GM19455 (cell line): Measurements from ENCODE around the gene ZNF32.

Experiments used
- ATAC-seq: cut with Tn5 transposase; IDR thresholded peaks from one replicate; pipeline ENCODE4 v1.9.1; 2021; ENCODE audit not compliant: unreplicated experiment

Gene ZNF32, protein sequence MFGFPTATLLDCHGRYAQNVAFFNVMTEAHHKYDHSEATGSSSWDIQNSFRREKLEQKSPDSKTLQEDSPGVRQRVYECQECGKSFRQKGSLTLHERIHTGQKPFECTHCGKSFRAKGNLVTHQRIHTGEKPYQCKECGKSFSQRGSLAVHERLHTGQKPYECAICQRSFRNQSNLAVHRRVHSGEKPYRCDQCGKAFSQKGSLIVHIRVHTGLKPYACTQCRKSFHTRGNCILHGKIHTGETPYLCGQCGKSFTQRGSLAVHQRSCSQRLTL

DNA sequence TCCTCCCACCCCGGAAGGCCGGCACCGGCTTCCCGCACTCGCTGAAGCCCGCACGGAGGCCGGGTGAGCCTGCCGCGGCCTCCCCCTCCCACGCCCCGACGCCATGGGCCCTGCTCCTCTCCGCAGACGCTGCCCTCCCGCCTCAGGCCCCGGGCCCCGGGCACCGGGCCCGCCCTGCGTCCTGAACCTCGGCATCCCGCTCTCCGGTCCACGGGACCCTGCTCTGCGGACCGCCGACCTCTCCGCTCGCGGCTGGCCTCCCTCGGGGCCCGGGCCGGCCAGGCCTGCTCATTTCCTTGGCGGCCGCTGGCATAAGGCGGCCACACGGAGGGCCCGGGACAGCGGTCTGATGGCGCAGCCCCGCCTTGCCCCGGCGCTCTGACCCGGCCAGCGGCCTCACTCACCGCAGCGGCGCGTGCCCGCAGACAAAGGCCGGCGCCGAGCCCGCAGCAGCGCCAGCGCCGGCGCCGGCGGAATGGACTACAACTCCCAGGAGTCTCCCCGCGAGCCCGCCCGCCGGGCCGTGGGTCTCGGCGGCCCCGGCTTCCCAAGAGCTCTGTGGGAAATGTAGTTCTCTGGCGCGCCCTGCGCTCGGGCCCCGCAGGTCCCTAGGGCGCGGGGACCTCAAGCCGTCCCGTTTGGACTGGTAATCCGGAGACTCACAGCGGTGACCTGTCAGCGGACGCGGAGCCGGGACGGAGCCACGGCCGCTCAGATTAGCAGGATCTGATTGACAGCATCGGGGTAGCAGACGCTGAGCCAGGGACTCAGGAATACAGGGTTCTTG lies at the start of gene ZNF32:
TSS of gene ZNF32 (minus strand) at position 484 of the 787 bp plus-strand sequence. CDS start 2,748 bp downstream, outside the sequence.
- ATAC-seq, result peak; percentile 99

DNA sequence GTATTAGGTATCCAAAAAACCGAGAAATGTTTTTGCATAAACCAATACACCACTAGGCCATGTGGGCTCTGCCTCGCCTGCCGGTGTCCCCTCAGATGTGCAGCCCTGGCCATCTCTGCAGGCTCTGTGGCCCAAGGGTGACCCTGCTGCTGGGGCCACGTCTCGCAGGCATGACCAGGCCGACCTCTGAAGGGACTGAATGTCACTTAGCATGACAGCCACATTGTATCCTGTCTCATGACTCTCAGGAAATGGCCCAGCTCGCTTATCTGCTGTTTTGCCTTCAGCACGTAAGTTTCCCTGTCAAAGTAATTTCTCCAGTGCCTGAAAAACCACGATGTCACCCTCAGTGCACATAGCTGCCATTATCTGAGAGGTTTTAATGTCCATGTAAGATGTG lies 49.5 kb upstream of the ZNF32 start:
- no peak for ATAC-seq

DNA sequence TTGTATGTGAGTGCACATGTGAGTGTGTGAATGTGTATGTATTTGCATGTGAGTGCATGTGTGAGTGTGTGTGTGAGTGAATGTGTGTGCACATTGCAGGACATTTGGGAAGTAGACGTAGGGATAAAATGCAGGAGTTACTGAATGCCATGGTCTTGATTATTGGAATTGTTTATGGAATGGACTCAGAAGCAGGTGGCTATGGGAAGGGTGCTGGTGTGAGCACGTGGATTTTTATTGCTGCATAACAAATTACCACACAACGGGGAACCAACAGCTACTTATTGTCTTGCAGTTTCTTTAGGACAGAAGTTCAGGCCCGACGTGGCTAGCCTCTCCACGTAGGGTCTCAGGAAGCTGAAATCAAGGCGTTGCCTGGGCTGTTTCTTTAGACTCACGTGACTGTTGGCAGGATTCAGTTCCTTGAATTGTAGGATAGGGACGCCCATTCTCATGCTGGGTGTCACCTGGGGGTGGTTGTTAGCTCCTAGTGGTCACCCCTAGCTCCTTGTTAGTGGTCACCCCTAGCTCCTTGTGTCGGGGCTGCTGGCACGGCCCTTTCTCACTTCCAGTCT lies 48.3 kb upstream of the ZNF32 start:
- no peak for ATAC-seq

DNA sequence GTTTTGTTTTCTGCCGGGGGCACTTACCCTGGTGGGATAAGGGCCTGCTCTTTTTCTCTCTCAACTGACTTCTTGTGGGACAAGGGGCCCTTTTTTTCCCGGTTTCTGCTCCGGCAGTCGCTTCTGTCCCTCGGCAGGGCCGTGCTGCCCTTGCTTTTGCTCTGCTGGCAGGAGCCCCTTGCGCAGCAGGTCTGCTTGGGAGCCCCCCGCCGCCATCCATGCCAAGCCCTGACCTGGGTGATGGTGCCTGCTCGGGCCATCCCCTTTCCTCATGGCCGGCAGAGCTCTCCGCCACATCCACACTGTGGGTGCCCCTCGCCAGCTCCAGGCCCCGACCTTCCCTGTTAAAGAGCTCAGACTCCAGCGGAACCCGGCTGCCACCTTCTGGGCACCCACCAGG lies 47.0 kb upstream of the ZNF32 start:
- no peak for ATAC-seq

DNA sequence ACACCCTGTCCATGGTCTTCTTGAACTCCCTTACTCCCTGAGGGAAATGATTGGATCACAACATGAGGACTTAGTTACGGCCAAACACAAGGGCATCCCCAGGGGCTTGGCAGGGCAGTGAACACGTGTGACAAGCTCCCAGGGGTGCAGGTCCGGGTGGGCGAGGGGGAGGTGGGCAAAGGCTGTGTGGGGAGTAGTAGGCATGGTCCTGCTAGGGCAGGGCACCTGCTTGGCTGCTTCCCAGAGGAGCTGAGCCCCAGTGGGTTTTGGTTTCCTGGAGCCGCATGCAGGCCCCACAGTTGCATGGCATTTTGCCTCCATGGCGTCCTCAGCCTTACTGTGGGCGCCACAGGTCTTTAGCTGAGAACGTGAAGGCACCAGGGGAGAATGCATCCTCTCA lies 46.6 kb upstream of the ZNF32 start:
- no peak for ATAC-seq

DNA sequence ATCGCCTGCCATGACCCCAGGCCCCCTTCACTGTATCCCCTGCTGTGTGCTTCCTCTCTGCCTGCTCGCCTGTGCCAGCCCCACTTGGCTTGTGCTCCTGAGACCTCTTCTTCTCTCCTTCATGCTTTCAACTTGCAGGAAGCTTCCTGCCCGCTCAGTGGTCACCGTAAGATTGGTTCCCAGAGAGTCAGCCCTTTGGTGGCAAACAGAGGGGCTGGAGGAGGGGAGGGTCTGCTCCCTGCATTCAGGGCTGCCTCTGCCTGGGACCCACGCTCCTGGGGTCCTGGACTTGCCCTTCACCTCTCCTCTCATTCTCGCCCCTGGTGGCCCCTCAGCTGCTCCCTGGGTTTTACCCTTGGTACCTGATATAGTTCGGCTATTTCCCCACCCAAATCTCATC lies 45.8 kb upstream of the ZNF32 start:
- no peak for ATAC-seq

DNA sequence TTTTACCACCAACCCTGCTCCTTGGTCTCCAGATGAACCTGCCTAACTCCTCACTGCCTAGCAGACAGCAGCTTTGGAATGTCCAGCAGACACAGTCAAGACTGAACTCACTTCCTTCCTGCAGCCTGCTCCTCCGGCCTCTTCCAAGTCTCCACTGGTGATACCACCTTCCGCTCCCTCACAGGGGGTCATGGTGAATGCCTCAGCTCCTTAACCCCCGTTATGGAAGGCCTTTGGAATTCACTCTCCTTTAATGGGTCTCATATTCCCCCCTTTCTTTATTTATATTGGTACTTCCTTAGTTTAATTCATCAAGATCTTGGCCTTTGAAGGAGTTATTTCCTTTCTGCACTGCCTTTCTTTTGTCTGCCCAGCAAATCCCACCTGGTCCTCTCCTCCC lies 44.9 kb upstream of the ZNF32 start:
- ATAC-seq, result no peak

DNA sequence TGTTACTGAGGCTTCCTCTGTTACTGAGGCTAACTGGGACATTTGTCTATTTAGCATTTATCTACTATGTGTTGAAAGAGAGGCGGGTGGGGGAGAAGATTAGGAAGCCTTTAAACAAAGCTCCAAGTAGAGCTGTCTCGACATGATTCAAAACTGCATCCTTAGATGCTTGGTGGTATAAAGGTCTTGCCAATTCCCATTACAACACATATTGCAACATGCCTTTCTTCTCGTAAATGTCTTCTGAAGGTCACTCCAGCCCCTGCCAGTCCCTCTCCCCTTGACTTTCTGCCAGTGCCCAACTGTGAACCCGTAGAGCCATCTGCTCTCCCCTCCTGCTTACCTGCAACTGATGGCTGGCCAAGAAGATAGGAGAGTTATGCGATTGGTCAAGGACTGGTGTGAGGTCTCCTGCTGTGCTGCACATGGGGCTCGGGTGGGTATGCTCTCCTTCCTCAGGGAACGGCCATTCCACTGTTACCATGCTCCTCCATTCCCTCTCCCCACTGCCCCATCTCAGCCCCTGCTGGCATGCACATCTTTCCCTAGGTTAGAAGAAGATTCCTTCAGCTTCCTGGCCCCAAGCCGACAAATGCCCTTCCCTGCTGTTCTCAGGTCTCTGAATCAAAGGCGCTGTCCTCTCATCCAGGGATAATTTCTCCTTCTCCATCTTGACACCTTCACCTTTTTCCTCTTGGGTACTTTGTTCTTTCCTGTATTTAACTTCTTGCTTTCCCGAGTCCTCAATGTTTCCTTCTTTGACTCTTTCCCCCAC lies 43.6 kb upstream of the ZNF32 start:
- no peak for ATAC-seq

DNA sequence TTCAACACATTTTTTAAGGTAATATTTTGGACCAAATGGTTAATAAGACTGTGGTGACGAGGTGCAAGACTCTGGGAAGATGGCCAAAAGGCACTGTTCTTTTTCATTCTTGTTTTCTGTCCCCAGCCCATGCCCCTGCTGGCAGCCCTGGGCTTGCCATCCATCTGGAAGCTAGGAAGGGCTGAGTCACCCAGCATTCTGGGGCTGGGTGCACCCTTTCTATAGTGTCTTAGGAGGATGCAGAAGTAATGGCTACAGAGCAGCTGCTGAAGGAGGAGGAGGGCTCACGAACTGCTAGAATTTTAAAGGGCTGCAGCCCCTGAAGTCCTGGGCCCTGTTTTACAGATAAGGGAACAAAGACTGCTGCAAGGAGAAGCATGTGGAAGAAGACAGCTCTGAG lies 42.8 kb upstream of the ZNF32 start:
- no peak for ATAC-seq

DNA sequence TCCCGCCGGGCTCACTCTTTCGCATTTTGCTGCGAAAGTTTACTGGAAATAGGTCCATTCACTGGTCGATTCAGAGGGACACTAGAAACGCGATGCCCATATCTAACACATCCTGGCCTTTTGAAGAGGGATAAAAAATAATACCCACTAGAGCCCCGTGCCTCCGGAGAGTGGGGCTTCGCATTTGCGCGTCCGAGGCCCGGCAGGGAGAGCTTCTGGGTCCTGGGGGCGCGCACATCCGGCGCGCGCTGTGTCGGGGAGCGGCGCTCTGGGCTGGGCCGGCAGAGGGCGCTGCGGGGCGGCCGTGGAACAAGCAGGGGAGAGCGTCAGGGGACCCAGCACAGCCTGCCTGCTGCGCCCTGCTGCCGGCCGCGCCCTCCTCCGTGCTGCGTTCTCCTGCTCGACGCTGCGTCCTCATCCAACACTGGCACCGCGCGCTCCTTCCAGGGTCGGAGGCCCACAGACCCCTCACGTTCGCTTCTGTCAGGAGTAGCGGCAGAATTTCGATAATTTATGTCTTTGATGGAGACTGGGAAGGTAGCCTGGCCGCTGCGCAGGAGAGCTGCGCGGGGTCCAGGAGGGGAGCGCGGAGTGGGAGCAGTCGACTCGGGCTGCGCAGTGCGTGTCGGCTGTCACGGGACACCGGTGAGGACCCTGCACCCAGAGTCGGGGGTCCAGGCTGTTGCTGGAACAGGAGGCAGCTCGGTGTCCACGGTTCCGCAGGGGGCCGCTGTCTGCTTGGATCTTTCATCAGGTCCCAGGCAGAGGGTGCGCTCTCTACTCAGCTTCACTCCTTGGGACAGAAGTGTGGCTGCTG lies 41.5 kb upstream of the ZNF32 start:
- peak; percentile 99 for ATAC-seq

DNA sequence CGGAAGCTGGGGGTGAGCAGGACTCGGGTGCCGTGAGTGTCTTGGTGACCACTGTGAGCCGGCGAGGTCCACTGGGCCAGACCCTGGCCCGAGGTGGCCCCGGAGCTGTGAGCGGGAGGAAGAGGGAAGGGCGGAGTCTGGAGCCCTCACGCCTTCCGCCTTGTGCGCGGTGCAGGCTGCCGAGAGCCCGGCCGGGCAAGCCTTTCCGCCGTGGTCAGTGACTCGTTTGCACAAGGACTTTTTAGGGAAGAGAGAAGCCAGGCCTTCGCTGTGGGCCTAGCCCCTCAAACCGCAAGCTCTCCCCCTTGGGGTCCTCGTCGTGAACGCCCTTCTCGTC lies 40.9 kb upstream of the ZNF32 start:
- no peak for ATAC-seq

DNA sequence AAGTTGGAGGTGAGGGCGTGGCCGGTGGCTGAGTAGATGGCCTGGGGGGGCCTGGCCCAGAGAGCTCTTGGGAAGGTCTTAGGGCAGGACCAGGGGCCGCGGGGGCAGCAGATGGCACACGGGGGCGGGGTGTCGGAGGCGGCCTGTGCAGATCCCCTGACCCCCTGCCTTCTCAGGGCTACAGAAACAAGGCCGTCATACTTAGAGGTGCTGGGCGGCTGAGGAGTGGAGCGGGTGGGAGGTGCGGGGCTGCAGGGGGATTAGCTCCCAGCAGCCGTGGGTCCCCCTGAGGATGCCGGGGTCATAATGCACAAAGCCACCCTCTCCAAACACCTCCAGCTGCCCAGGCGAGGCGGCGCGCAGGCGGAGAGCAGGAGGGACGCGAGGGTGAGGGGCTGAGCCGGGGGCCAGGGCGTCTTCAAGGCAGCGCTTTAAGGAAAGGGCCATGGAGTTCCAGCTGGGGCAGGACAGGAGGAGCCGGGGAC lies 40.4 kb upstream of the ZNF32 start:
- no peak for ATAC-seq

DNA sequence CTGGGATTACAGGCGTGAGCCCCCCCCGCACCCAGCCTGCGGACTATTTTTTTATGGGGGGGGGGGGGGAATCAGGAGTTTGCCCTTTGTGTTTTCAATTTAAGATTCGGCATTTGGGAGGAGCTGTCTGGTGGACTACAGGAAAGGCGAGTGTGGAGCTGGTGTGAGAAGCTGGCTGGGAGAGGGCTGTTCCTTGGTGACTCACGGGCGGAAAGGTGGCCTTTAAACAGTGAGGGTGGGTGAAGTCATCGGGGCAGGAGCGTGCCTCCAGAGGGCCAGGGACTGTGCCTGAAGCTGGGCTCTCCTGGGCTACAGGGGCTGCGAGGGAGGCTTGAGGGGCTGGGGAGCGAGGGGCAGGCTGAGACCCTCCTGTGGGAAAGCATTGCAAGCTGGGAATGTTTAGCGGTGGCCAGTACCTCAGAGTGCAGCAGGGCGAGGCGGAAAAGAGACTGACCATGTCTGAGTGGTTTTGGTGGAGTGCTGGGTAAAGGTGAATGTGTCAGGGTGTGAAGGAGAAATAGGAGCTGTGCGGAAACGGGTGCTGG lies 39.7 kb upstream of the ZNF32 start:
- ATAC-seq, result no peak

DNA sequence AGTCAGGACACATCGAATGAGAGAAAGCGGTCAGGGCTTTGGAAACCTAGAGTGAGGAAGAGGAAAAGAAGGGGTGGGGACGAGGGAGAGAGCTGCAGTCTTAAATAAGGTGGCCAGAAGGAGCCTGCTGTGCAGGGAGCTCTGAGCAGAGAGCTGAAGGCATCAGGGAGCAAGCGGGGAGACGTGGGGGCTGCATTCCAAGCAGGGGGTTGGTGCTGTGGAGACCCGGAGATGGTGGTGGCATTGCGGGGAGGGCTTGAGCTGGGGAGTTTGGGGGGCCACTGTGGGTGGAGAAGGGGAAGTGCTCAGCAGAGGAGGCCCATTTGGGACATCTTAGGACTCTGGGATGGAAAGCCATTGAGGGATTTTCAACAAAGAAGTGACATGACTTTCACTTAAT lies 38.7 kb upstream of the ZNF32 start:
- ATAC-seq, result no peak

DNA sequence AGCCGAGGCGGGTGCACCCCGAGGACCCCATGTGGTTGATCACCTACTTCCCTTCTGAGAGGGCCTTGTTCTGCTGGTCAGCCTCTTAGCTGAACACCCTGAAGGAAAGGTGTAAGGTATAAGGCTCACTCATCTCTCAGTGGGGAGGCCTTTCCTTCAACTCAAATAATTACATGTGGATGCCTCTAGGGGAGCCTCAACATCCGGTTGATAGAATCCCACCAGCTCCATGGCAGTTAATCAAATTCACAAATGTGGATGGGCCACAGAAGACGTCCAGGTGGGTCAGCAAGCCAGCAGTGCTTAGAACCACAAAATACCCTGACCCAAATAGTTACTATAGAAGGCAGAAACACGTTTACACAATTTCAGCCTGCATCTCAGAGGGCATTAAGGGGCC lies 37.7 kb upstream of the ZNF32 start:
- no peak for ATAC-seq

DNA sequence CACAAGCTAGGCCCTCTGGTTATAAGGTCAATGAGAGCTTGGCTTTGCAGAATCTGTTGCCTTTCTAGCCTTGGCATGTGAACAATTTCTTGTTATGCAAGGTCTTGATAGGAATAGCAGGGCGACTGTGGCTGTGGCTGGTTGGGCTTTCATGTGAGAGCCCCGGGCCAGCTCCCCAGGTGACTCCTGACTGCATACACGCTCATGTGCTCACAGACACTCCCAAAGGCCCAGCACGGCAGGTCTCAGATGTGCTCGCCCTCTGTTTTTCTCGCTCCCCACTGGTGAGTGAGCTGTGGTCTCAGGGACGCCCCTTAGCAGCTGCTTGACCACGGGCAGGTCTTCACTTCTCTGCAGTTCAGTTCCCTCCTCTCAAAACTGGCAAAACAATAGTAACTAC lies 37.1 kb upstream of the ZNF32 start:
- ATAC-seq, result no peak

DNA sequence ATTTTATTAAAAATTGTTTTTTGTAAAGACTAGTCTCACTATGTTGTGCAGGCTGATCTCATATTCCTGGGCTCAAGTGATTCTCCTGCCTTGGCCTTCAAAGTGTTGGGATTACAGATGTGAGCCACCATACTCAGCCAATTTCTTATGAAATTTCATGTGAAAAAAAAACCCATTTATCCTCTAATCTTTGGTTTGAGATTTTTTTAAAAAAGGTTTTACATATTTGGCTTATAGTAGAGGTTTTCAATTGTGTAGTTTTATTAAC lies 35.5 kb upstream of the ZNF32 start:
- no peak for ATAC-seq

DNA sequence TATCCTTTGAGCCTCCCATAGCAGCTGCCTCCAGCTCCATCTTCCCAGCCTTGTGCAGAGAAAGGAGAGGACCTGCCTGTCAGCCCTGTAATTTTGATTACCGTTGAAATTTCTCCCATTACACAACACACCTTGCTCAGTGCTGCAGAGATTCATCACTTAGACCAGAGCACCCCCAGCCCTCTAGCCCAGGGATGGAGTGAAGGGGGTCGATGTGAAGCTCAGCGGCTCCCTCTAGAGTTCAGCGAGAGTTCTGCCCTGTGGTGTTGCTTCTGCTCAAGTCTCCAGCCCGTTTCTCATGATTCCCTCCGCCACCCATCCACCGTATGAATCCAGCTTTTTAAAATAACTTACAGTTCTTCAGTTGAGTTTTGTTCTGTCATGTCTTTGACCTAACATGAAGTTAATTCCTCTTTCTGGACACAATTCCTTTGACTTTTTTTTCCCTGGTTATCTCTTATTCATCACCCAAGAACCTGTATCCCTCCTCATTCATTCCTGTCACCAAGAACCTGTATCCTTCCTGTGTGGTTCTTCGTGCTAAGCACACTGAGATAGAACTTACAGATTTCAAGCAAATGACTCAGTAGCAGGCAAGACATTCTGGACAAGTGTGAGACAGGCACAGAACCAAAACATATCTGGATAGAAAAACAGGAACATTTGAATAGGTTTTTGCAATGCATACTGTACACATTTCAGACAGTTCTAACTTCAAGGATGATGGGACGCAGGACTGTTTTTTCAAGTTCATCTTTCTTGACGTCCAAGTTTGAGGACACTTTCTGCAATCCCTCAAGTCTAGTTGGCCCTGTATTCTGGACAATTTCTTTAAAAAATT lies 35.0 kb upstream of the ZNF32 start:
- no peak for ATAC-seq

DNA sequence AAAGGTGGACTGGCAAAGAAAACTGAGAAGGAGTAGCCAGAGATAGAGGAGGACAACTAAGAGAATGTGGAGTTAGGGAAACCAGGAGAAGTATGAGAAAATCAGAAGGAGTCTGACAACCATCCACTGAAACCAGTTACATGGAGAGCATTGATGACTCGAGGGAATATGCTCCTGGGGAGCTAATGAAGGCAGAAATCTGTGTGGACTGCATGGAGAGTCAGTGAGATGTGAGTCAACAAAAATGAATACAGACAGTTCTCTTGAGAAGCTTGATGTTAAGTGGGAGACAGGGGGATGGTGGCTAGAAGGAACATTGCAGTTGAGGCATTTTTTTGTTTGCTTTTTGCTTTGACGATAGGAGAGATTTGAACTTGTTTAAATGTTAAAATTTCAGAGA lies 34.3 kb upstream of the ZNF32 start:
- ATAC-seq, result no peak

DNA sequence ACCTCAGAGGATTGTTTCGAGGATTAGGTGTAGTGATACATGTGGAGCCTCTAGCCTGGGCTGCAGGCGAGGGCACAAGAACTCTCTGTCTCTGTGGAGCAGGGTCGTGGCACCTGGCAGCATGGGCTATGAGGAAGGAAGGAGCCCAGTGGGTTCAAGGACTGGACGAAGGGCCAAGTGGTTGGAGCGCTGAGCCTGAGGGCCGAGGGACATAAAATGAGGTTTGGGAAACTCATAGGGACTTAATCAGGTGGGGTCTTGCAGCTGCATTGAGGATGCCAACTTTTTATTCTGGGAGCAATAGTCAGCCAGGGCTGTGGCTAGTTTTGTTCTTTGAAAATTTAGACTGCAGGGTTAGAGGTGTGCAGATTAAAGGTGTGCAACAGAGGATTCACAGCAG lies 33.0 kb upstream of the ZNF32 start:
- ATAC-seq, result no peak
